Activated T-cell treated with anti-CD3 and anti-CD28 coated beads for 24 hours (primary cell): ENCODE data around the gene ENTREP3.

Source experiments
- DNase-seq: peaks from one replicate; pipeline ENCODE4 v3.0.0-alpha.2; 2020; ENCODE audit warnings: low read depth

ENTREP3 gene

GRCh38 chr1:155199792-155200191 lies 55.5 kb downstream of the ENTREP3 start:
- DNase-seq, result no peak

- DNase-seq, result no peak
Observed at GRCh38 chr1:155198547-155198906, 56.8 kb downstream of the ENTREP3 start.

- DNase-seq, result no peak
Observed at GRCh38 chr1:155197901-155198546, 57.3 kb downstream of the ENTREP3 start.
